Muscle layer of colon (tissue), 2 donors: Measurements from ENCODE around the gene PDIA6.
A peak's percentile ranks its signal among the peaks of the same experiment; 100 is the strongest.

Experiments
- H3K27ac ChIP-seq: one replicate; pipeline ENCODE4 v1.7.0; 2013; ENCODE audit warnings: low read depth, mild to moderate bottlenecking, low read length, moderate library complexity
- H3K27me3 ChIP-seq, 2 donors: one replicate each; pipeline ENCODE4 v1.7.0; 2013; ENCODE audit warnings: low read length in 2 of 2, mild to moderate bottlenecking in 2 of 2; ENCODE audit not compliant: insufficient read depth in 2 of 2, control insufficient read depth in 1 of 2
- H3K36me3 ChIP-seq: one replicate; pipeline ENCODE4 v1.7.0; 2013; ENCODE audit warnings: mild to moderate bottlenecking, low read length; ENCODE audit not compliant: insufficient read depth
- H3K4me1 ChIP-seq: one replicate; pipeline ENCODE4 v1.7.0; 2013; ENCODE audit warnings: mild to moderate bottlenecking, low read length; ENCODE audit not compliant: insufficient read depth
- H3K4me3 ChIP-seq, 2 donors: one replicate each; pipeline ENCODE4 v1.7.0; 2013; ENCODE audit warnings: low read length in 2 of 2, low read depth in 1 of 2, mild to moderate bottlenecking in 1 of 2, moderate library complexity in 1 of 2
- H3K9ac ChIP-seq: one replicate; pipeline ENCODE4 v1.7.0; 2013; ENCODE audit warnings: low read length
- H3K9me3 ChIP-seq: one replicate; pipeline ENCODE4 v1.7.0; 2013; ENCODE audit warnings: mild to moderate bottlenecking, low read length
- donor health status: abdominal sarcoma.
- donor health status: Adenocarcinoma of cecum.

Gene PDIA6

DNA sequence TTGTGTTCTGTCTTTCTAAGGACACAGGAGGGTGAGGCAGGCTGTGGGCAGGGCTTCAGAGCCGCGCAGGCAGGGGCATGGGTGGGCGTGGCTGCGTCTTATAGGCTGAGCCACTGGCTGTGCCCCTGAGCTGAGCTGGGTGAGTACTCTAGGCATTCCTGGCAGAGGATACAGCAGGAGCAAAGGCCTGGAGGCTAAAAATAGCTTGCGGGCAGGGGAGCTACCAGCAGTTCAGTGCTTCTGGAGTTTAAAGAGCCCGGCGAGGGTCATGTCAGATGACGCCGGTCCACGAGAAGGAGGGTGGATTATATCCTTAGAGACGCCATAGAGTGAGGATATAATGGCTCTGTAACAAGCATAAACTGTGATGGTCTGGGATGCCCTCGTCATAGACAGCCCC lies 31.5 kb upstream of the PDIA6 start:
- Histone ChIP-seq H3K27ac (peak overlapping the region; percentile 30), H3K27me3 (no peaks in the 10 kb centered on the region), H3K4me1 (peaks cover 18% of the 10 kb centered on the region), H3K9me3 (peaks cover 7% of the 10 kb centered on the region), H3K4me3 (peak overlapping the region in 1 of 2 donors; percentile 68), H3K9ac (peak overlapping the region; percentile 29), H3K36me3 (no peaks in the 10 kb centered on the region)

DNA sequence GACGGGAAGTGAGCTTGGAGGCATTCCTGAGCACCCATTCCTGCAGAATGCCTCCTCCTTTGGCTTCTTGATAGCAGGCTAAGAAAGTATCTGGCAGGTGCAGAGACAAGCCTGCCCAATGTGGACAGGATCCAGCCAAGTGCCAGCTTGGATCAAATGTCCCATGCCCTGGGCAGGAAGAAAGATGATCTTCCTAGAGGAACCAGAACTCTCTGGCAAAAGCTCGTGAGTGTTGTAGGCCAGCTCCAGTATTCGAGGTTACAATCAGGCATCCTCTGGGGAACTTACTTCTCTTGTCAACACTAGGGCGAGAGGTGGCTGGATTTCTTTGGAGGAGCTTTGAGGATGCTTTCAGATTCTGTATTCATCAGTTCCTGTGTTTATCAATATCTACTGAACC lies 29.9 kb upstream of the PDIA6 start:
- no peak overlapping the region for H3K27ac ChIP-seq
- peaks cover 7% of the 10 kb centered on the region for H3K9me3 ChIP-seq
- H3K36me3 ChIP-seq, result no peaks in the 10 kb centered on the region
- no peaks in the 10 kb centered on the region for H3K27me3 ChIP-seq
- no peak overlapping the region for H3K9ac ChIP-seq
- peaks cover 18% of the 10 kb centered on the region for H3K4me1 ChIP-seq
- no peak overlapping the region for H3K4me3 ChIP-seq

DNA sequence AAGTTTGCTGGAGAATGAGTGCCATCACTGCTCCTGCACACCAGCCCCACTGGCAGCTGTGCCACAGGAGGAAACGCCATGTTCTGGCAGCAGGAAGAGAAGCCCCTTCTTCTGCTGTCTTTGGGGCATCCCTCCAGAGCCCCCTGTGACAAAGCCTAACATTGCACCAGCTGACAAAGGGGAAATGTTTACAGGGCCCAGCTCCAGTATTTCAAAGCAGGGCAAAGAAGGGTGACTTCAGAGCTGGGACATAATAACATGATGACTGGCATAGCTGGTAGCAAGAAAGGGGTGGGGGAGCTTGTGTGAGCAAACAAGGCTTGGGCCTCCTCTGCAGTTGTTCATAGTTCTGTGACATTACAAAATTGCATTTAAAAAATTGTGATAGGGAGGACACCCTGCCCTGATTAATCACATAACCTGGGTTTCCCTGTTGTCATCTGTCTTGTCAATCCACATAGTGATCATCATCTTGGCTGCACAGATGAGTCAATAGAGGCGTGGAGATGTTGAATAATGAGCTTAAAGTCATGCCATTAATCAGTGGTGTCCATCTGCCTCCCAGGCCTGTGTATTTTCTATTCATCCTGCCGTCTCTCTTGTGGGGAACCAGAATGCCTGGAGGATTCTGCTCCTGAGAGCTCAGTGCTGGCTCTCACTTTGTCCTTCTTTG lies 29.1 kb upstream of the PDIA6 start:
- Histone ChIP-seq H3K9ac (no peak overlapping the region), H3K27me3 (no peaks in the 10 kb centered on the region), H3K4me3 (no peak overlapping the region), H3K9me3 (peaks cover 7% of the 10 kb centered on the region), H3K36me3 (no peaks in the 10 kb centered on the region), H3K27ac (no peak overlapping the region), H3K4me1 (peaks cover 18% of the 10 kb centered on the region)

DNA sequence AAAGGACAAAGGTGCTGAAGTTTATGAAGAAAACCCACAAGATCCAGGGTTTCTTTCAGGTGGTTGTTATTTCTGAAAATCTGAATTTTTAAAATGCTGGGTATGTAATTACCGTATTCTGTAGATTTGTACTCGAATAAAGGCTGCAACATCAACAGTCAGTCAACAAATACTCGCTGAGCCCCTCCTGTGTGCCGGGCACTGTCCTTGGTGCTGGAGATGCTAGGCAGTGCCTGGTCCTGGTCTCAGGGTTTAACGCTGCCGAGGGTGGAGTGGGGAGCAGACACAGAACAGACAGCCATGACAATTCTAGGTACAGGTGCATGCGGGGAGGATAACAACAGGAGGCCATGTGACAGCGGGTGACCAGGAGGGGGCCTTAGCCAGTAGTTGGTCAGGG lies 27.2 kb upstream of the PDIA6 start:
- Histone ChIP-seq H3K9me3 (peaks cover 7% of the 10 kb centered on the region), H3K9ac (no peak overlapping the region), H3K27me3 (no peaks in the 10 kb centered on the region), H3K27ac (no peak overlapping the region), H3K36me3 (no peaks in the 10 kb centered on the region), H3K4me3 (no peak overlapping the region), H3K4me1 (peaks cover 6% of the 10 kb centered on the region)

DNA sequence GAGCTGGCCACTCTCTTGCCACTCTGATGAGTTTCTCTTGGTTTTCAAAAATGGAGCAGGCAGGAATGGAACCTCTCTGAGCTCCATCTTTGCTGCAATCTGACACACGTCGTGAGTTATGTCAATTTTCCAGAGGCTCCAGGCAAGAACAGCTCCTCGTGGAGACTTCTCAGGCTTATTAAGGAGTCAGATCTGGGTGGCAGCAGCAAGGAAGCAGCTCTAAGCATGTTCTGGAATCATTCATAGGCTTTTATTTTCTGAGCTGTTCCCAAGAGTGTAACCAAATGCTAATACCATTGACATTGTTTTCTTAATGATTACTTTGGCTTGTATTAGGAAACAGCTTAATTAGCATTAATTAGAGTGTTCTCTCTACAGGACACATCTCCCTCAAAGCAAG lies 26.1 kb upstream of the PDIA6 start:
- Histone ChIP-seq H3K27me3 (no peaks in the 10 kb centered on the region), H3K9me3 (peaks cover 7% of the 10 kb centered on the region), H3K9ac (no peak overlapping the region), H3K4me3 (no peak overlapping the region), H3K27ac (no peak overlapping the region), H3K4me1 (peaks cover 13% of the 10 kb centered on the region), H3K36me3 (no peaks in the 10 kb centered on the region)

DNA sequence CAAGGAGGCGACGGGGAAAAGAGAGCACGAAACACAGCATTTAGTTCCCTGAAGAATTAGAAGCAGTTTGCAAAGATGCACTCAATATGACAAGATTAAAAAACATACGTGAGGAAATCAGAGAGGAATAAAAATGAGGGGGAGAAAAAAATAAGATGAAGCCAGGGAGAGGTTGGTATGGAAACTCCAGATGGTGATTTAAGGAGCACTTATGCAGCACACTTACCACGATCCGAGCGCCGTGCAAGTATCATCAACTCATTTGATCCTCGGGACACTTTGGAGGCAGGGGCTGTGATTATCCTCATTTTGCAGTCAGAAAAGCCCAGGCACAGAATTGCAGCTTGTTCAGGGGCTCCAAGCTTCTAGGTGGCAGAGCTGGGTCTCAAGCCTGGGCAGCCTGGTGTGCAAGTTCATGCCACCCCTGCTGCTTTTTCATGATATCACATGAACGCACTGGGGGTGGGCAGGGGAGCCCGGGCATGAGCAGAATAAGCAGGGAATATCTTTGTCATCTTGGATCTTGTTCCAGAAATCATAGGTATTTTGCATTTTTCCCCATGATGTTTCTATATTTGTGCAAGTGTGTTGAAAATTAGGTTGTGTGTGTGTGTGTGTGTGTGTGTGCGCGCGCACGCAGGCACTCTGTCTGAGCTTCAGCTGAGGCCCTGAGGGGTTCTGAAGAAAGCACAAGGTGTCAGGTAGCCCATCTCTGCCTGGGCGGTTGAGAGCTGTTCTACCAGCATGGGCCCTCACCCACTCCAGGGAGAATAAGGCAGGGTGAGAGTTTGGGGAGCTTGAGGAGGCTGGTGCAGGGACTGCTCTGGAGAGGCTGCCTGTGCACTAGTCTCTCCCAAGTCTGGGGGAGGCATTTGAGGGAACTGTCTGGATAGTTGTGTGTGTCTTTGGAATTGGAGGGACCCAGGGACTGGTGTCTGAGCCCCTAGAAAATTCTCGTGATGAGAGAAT lies 25.0 kb upstream of the PDIA6 start:
- no peak overlapping the region for H3K27ac ChIP-seq
- H3K9ac ChIP-seq, result no peak overlapping the region

DNA sequence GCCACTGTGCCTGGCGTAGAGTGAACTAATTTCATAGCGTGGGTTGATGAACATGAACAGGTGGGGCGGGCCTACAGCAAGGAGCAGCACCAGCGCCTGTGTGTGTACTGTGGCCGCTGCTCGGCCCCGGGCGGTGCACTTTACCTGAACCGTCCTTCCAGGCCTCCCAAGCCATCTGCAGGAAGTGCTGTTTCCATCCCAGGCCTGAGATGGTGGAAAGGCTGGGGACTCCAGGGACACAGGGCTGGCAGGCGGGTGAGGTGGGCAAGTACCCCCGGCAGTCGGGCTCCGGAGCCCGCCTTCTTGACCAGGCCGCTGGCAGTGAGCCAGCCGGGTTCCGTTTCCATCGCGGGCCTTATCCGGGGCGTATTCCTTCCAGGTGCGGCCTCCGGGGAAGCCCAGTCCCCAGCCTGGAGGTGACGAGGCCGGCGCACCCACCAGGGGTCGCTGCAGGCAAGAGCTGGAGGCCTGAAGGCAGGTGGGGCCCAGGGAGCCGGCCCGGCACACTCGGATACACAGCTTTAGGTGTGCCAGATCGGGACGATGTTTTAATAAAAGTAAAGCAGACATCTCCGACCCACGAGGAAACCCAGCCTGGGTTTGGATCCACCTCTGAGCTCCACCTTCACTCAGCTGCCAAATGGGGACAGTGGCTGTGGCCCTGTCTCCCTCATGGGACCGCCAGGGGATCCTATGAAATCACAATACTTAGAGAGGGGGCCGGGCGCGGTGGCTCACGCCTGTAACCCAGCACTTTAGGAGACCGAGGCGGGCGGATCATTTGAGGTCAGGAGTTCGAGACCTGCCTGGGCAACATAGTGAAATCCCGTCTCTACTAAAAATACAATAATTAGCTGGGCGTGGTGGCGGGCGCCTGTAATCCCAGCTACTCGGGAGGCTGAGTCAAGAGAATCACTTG lies 22.7 kb upstream of the PDIA6 start:
- Histone ChIP-seq H3K9ac (no peak overlapping the region), H3K27ac (no peak overlapping the region), H3K4me1 (peaks cover 23% of the 10 kb centered on the region), H3K9me3 (no peaks in the 10 kb centered on the region), H3K27me3 (peaks cover 0 to 9% of the 10 kb centered on the region in 2 donors), H3K36me3 (no peaks in the 10 kb centered on the region), H3K4me3 (no peak overlapping the region)

More for the DNA sequence above, 25.0 kb upstream of the PDIA6 start:
- Histone ChIP-seq H3K27me3 (no peaks in the 10 kb centered on the region), H3K4me1 (peaks cover 19% of the 10 kb centered on the region), H3K9me3 (peaks cover 7% of the 10 kb centered on the region), H3K36me3 (no peaks in the 10 kb centered on the region), H3K4me3 (no peak overlapping the region)

DNA sequence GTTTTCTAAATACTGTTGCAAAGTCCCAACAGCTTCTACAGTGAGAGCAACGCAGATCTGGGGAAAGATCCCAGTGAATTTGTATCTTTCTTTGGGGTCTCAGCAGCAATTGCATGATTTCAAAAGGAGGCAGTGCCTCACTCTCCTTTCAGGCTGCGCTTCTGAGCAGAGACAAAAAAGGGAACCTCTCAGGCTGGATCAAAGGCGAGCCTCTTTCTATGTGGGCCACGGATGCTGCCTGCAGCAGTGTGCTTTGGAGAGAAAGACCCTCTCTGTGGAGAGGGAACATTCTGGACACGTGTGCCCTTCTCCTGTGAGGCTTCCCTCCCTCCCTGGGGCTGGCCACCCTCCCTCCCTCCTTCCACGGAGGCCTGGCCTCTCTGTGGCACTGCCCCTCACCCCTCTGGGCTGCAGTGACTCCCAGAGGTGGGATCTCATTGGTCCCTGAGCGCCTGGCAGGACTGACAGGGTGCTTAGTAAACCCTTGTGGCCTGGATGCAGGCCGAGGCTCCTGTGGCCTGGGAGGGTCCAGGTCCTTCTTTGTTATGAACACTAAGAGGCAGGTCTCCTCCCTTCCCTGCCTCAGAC lies 21.6 kb upstream of the PDIA6 start:
- H3K4me1 ChIP-seq, result peaks cover 23% of the 10 kb centered on the region
- peaks cover 0 to 9% of the 10 kb centered on the region in 2 donors for H3K27me3 ChIP-seq
- peak overlapping the region; percentile 7 for H3K27ac ChIP-seq
- H3K9me3 ChIP-seq, result no peaks in the 10 kb centered on the region
- H3K9ac ChIP-seq, result peak overlapping the region; percentile 44
- no peak overlapping the region for H3K4me3 ChIP-seq
- no peaks in the 10 kb centered on the region for H3K36me3 ChIP-seq

DNA sequence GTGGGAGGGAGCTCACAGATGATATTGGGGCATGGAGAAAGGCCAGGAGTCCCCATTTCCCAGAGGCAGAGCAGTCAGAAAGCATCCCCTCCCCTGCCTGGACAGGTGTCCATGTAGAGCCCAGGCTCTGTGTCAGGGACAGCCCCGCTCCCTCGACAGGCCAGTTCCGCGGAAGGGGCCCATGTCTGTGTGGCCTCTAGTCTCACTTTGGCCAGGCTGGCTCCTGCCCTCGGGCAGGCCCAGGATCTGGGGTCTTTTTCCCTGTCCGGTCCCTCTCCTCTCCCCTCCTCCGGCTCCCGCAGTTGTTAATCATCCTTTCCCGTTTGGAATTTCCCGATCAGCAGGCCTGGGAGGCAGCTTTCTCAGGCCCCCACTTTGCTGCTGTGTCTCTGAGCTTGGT lies 20.4 kb upstream of the PDIA6 start:
- H3K9ac ChIP-seq, result no peak overlapping the region
- no peaks in the 10 kb centered on the region for H3K9me3 ChIP-seq
- no peak overlapping the region for H3K27ac ChIP-seq
- peaks cover 0 to 9% of the 10 kb centered on the region in 2 donors for H3K27me3 ChIP-seq
- no peak overlapping the region for H3K4me3 ChIP-seq
- H3K36me3 ChIP-seq, result no peaks in the 10 kb centered on the region
- H3K4me1 ChIP-seq, result peaks cover 23% of the 10 kb centered on the region

DNA sequence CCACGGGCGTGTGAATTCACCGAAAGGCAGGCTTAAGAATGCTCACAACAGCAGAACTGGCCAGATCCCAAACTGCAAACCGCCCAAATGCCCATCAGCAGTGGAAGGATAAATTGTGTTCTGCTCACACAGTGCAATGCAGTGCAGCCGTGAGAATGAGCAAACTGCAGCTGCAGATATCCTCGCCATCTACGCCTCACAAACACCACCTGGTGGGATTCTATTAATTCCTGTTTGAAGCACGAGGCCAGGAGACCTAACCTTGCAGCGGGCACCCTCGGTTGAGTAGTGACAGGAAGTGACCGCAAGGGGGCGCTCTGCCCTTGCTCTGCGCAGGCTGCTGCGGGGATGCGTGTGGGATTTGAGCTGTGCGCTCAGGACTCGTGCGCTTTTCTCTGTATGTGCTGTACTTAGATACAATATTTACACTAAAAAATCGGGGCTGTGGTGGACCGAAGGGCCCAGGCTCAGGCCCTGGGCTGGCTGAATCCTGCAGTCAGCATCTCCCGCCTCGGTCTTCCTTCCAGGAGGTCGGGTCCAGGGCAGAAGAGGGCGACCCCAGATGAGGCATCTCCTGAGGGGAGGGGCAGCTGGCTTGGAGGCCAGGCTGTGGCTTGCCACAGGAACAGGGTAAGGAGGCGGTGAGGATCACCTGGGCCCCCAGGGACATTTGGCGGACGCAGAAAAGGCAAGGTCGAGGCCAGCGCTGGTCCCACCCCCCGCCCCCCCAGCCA lies 19.8 kb upstream of the PDIA6 start:
- H3K4me3 ChIP-seq, result no peak overlapping the region
- H3K27ac ChIP-seq, result no peak overlapping the region
- H3K36me3 ChIP-seq, result no peaks in the 10 kb centered on the region
- H3K9ac ChIP-seq, result no peak overlapping the region
- peaks cover 23% of the 10 kb centered on the region for H3K4me1 ChIP-seq
- no peaks in the 10 kb centered on the region for H3K9me3 ChIP-seq
- H3K27me3 ChIP-seq, result peaks cover 0 to 9% of the 10 kb centered on the region in 2 donors
